ENCODE results near the gene TAB2. TPM values are rescaled to one million over a fixed set of nuclear protein-coding genes. Genes with fewer than 3 reads are reported as not detected.

TAB2 gene
- total RNA-seq, 1 donor from 2014 or later: 50.6 TPM

- Mint-ChIP-seq H3K9me3 (ENCODE audit: unreplicated experiment) (no peaks in the 10 kb centered on the region), H3K4me3 (ENCODE audit: unreplicated experiment) (no peak overlapping the region), H3K4me1 (ENCODE audit: unreplicated experiment) (peaks cover 3% of the 10 kb centered on the region), H3K36me3 (ENCODE audit: unreplicated experiment) (no peaks in the 10 kb centered on the region), H3K27ac (ENCODE audit: unreplicated experiment) (no peak overlapping the region), H3K27me3 (ENCODE audit: unreplicated experiment) (no peaks in the 10 kb centered on the region)
- no peak for DNase-seq (ENCODE audit: extremely low spot score, unreplicated experiment)
- no peak for TF ChIP-seq CTCF (IDR thresholded peaks at IDR 0.05)
Measured at GRCh38 chr6:149271348-149272340, 45.9 kb upstream of the TAB2 start.

GRCh38 chr6:149273318-149273717 is 44.2 kb upstream of the TAB2 start:
- H3K4me3 Mint-ChIP-seq (ENCODE audit: unreplicated experiment): no peak overlapping the region
- H3K36me3 Mint-ChIP-seq (ENCODE audit: unreplicated experiment): no peaks in the 10 kb centered on the region
- TF ChIP-seq CTCF (IDR thresholded peaks at IDR 0.05): no peak

GRCh38 chr6:149275621-149276020 is 41.9 kb upstream of the TAB2 start:
- Mint-ChIP-seq H3K4me1 (ENCODE audit: unreplicated experiment) (no peaks in the 10 kb centered on the region), H3K4me3 (ENCODE audit: unreplicated experiment) (no peak overlapping the region), H3K36me3 (ENCODE audit: unreplicated experiment) (no peaks in the 10 kb centered on the region), H3K27ac (ENCODE audit: unreplicated experiment) (no peak overlapping the region), H3K9me3 (ENCODE audit: unreplicated experiment) (no peaks in the 10 kb centered on the region), H3K27me3 (ENCODE audit: unreplicated experiment) (peaks cover 11% of the 10 kb centered on the region)
- no peak for TF ChIP-seq CTCF (IDR thresholded peaks at IDR 0.05)
- DNase-seq (ENCODE audit: extremely low spot score, unreplicated experiment): no peak

More at GRCh38 chr6:149273318-149273717, 44.2 kb upstream of the TAB2 start:
- H3K27me3 Mint-ChIP-seq (ENCODE audit: unreplicated experiment): peaks cover under 1% of the 10 kb centered on the region
- no peaks in the 10 kb centered on the region for H3K9me3 Mint-ChIP-seq (ENCODE audit: unreplicated experiment)
- no peak overlapping the region for H3K27ac Mint-ChIP-seq (ENCODE audit: unreplicated experiment)
- DNase-seq (ENCODE audit: extremely low spot score, unreplicated experiment): no peak
- peaks cover 3% of the 10 kb centered on the region for H3K4me1 Mint-ChIP-seq (ENCODE audit: unreplicated experiment)

GRCh38 chr6:149277621-149278020 is 39.9 kb upstream of the TAB2 start:
- no peak for DNase-seq (ENCODE audit: extremely low spot score, unreplicated experiment)
- Mint-ChIP-seq H3K27me3 (ENCODE audit: unreplicated experiment) (peaks cover 11% of the 10 kb centered on the region), H3K9me3 (ENCODE audit: unreplicated experiment) (no peaks in the 10 kb centered on the region), H3K27ac (ENCODE audit: unreplicated experiment) (no peak overlapping the region), H3K4me3 (ENCODE audit: unreplicated experiment) (no peak overlapping the region), H3K36me3 (ENCODE audit: unreplicated experiment) (no peaks in the 10 kb centered on the region), H3K4me1 (ENCODE audit: unreplicated experiment) (no peaks in the 10 kb centered on the region)
- no peak for TF ChIP-seq CTCF (IDR thresholded peaks at IDR 0.05)

- TF ChIP-seq CTCF (IDR thresholded peaks at IDR 0.05): no peak
- Mint-ChIP-seq H3K27me3 (ENCODE audit: unreplicated experiment) (peaks cover 11% of the 10 kb centered on the region), H3K4me3 (ENCODE audit: unreplicated experiment) (no peak overlapping the region), H3K27ac (ENCODE audit: unreplicated experiment) (no peak overlapping the region), H3K36me3 (ENCODE audit: unreplicated experiment) (no peaks in the 10 kb centered on the region), H3K4me1 (ENCODE audit: unreplicated experiment) (no peaks in the 10 kb centered on the region), H3K9me3 (ENCODE audit: unreplicated experiment) (no peaks in the 10 kb centered on the region)
- DNase-seq (ENCODE audit: extremely low spot score, unreplicated experiment): no peak
Measured at GRCh38 chr6:149278997-149279396, 38.5 kb upstream of the TAB2 start.

All from osteocyte (in vitro differentiated cells).